GM12878 (cell line): ENCODE measurements around the gene ABI1. TPM values are rescaled to one million over a fixed set of nuclear protein-coding genes. Genes with fewer than 3 reads are reported as not detected.

ENCODE experiments used
- BACH1 ChIP-seq: fragments of 450-650 bp; IDR thresholded peaks from 2 replicates; pipeline ENCODE4 v1.6.1; 2017; ENCODE audit warnings: mild to moderate bottlenecking, borderline replicate concordance
- CEBPB ChIP-seq, 2 experiments: fragments of 150-350 bp in 1 of 2; IDR thresholded peaks; 2 replicates each; pipeline ENCODE4 v1.6.1; 2012 to 2014; ENCODE audit warnings: low read depth in 2 of 2, low read length in 2 of 2, borderline replicate concordance in 1 of 2, inconsistent platforms in 1 of 2
- CHD4 ChIP-seq: fragments of 200-600 bp; sonication (generic); IDR thresholded peaks from 2 replicates; pipeline ENCODE4 v1.6.1; 2016; ENCODE audit warnings: mild to moderate bottlenecking
- CUX1 ChIP-seq: IDR thresholded peaks from 2 replicates; pipeline ENCODE4 v1.6.1; 2012; ENCODE audit warnings: improper control_type of control experiment, low read depth, low read length; ENCODE audit not compliant: insufficient replicate concordance
- FOXM1 ChIP-seq: IDR thresholded peaks from 2 replicates; pipeline ENCODE4 v1.6.1; 2012; ENCODE audit warnings: low read depth, mild to moderate bottlenecking, inconsistent platforms, low read length, moderate library complexity
- HDAC2 ChIP-seq: fragments of 200-600 bp; sonication (generic); IDR thresholded peaks from 2 replicates; pipeline ENCODE4 v1.6.1; 2017
- JUNB ChIP-seq: IDR thresholded peaks from 2 replicates; pipeline ENCODE4 v1.6.1; 2016; ENCODE audit warnings: antibody characterized with exemption, mild to moderate bottlenecking
- MXI1 ChIP-seq: fragments of 150-350 bp; IDR thresholded peaks from 2 replicates; pipeline ENCODE4 v1.6.1; 2011; ENCODE audit warnings: low read depth, mild to moderate bottlenecking, inconsistent platforms, low read length, improper control_type of control experiment
- NR2F1 ChIP-seq: fragments of 450-650 bp; conservative IDR thresholded peaks from 2 replicates; pipeline ENCODE4 v1.6.1; 2017; ENCODE audit warnings: mild to moderate bottlenecking
- PBX3 ChIP-seq: IDR thresholded peaks from 2 replicates; pipeline ENCODE4 v1.6.1; 2011; ENCODE audit warnings: mild to moderate bottlenecking, low read depth, low read length, moderate library complexity; ENCODE audit not compliant: insufficient replicate concordance
- RAD51 ChIP-seq: fragments of 450-650 bp; IDR thresholded peaks from 2 replicates; pipeline ENCODE4 v1.6.1; 2016; ENCODE audit warnings: moderate library complexity, mild to moderate bottlenecking, inconsistent platforms
- RBBP5 ChIP-seq: fragments of 200-600 bp; sonication (generic); conservative IDR thresholded peaks from 2 replicates; pipeline ENCODE4 v1.6.1; 2016
- SMARCA5 ChIP-seq: fragments of 450-650 bp; IDR thresholded peaks from 2 replicates; pipeline ENCODE4 v1.6.1; 2017; ENCODE audit warnings: mild to moderate bottlenecking
- SREBF1 ChIP-seq: IDR thresholded peaks from 2 replicates; pipeline ENCODE4 v1.6.1; 2012; ENCODE audit warnings: mild to moderate bottlenecking, low read length
- YY1 ChIP-seq: IDR thresholded peaks from 2 replicates; pipeline ENCODE4 v1.6.1; 2011; ENCODE audit warnings: low read depth, mild to moderate bottlenecking, low read length
- ZNF217 ChIP-seq: fragments of 450-650 bp; IDR thresholded peaks from 2 replicates; pipeline ENCODE4 v1.6.1; 2017; ENCODE audit warnings: antibody characterized with exemption, mild to moderate bottlenecking
- ZNF24 ChIP-seq: fragments of 450-650 bp; IDR thresholded peaks from 2 replicates; pipeline ENCODE4 v1.6.1; 2017; ENCODE audit warnings: antibody characterized with exemption, mild to moderate bottlenecking
- ZZZ3 ChIP-seq: IDR thresholded peaks from 2 replicates; pipeline ENCODE4 v1.6.1; 2011; ENCODE audit warnings: low read depth; ENCODE audit not compliant: control insufficient read depth, insufficient read length
- polyA plus RNA-seq, 11 experiments: library from polyadenylated mRNA; depleted of rRNA in 4 of 11; unstranded in 6 of 11; stranded (reverse) in 5 of 11; fragments of >200 nt; fragmentation: Nextera tagmentation in 4 of 11; fragmentation: Illumina TruSeq in 1 of 11; extraction: Ambion mirVana in 4 of 11; extraction: Trizol in 1 of 11; gene quantifications; 1 replicate in 1 of 11; 2 replicates in 10 of 11; pipeline versions ENCODE4 v1.2.1 to v1.2.3, GENCODE V29; 2011 to 2016; ENCODE audit warnings: inconsistent platforms in 2 of 11, missing spikeins in 2 of 11, low read depth in 1 of 11
- total RNA-seq, 4 experiments: library from RNA; depleted of rRNA in 3 of 4; stranded (reverse); fragments of >200 nt in 3 of 4; fragmentation: Illumina TruSeq in 1 of 4; extraction: Trizol in 1 of 4; gene quantifications; 2 replicates each; pipeline versions ENCODE4 v1.2.1 to v1.2.3, GENCODE V29; 2013 to 2021
- TF ChIP-seq, protein P1 (sequence below), 3 experiments: IDR thresholded peaks in 2 of 3; conservative IDR thresholded peaks in 1 of 3; 2 replicates each; pipeline ENCODE4 v1.5.1; 2011; ENCODE audit warnings: low read depth in 3 of 3, low read length in 3 of 3, mild to moderate bottlenecking in 3 of 3, control low read depth in 2 of 3, moderate library complexity in 2 of 3, inconsistent platforms in 1 of 3, mixed read lengths in 1 of 3; ENCODE audit not compliant: control insufficient read depth in 2 of 3, insufficient read depth in 1 of 3; ENCODE audit errors: extremely low read depth in 1 of 3
- TF ChIP-seq, protein P2 (sequence below): fragments of 450-650 bp; IDR thresholded peaks from 2 replicates; pipeline ENCODE4 v1.6.1; 2017; ENCODE audit warnings: mild to moderate bottlenecking, moderate library complexity

The ABI1 gene
- total and polyA plus RNA-seq, 10 of the 15 experiments (the other 5 are each of a cell fraction or from before 2014, with no cell fraction given): 31.2 to 73.2 (median 50.7) TPM

DNA sequence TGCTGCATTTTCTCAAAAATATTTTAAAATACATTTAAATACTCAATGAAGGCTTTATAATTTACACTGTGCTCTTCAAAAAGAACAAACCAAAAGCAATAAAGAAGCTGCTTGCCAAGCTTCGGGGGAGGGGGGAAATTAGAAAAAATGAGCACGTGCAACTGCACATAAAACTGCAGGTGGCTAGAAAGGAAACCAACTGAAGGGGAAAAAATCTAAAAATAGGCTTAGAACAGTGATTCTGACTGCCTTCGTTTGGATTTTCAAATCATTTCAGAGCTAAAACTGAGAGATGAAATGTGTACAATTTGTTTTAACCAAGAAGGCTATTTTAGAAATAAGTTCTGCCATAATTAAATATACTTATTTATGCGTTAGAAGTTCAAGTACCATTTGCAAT, 61.4 kb downstream of the ABI1 start (continued):
- no peak for TF ChIP-seq CUX1
- TF ChIP-seq PBX3: no peak
- no peak for TF ChIP-seq YY1
- TF ChIP-seq, protein P1, sequence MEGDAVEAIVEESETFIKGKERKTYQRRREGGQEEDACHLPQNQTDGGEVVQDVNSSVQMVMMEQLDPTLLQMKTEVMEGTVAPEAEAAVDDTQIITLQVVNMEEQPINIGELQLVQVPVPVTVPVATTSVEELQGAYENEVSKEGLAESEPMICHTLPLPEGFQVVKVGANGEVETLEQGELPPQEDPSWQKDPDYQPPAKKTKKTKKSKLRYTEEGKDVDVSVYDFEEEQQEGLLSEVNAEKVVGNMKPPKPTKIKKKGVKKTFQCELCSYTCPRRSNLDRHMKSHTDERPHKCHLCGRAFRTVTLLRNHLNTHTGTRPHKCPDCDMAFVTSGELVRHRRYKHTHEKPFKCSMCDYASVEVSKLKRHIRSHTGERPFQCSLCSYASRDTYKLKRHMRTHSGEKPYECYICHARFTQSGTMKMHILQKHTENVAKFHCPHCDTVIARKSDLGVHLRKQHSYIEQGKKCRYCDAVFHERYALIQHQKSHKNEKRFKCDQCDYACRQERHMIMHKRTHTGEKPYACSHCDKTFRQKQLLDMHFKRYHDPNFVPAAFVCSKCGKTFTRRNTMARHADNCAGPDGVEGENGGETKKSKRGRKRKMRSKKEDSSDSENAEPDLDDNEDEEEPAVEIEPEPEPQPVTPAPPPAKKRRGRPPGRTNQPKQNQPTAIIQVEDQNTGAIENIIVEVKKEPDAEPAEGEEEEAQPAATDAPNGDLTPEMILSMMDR (IDR thresholded peaks at IDR 0.05 in 2 of 3, conservative IDR thresholded peaks at IDR 0.05 in 1 of 3; ENCODE audit: control insufficient read depth in 2 of 3, extremely low read depth in 1 of 3, insufficient read depth in 1 of 3, low read depth in 3 of 3, low read length in 3 of 3): no peak
- TF ChIP-seq NR2F1: no peak
- peak; percentile 56 for TF ChIP-seq RAD51
- TF ChIP-seq FOXM1: peak; percentile 40; the same call in 1 of the 2 replicates
- no peak for TF ChIP-seq CHD4
- no peak for TF ChIP-seq HDAC2
- no peak for TF ChIP-seq SREBF1
- no peak for TF ChIP-seq ZNF24
- no peak; the same call in 1 of the 2 replicates for TF ChIP-seq MXI1
- TF ChIP-seq RBBP5: 0 out of 2 replicates have a peak, but pooled peaks have one; percentile 53
- no peak for TF ChIP-seq JUNB
- TF ChIP-seq ZZZ3: no peak
- TF ChIP-seq, protein P2, sequence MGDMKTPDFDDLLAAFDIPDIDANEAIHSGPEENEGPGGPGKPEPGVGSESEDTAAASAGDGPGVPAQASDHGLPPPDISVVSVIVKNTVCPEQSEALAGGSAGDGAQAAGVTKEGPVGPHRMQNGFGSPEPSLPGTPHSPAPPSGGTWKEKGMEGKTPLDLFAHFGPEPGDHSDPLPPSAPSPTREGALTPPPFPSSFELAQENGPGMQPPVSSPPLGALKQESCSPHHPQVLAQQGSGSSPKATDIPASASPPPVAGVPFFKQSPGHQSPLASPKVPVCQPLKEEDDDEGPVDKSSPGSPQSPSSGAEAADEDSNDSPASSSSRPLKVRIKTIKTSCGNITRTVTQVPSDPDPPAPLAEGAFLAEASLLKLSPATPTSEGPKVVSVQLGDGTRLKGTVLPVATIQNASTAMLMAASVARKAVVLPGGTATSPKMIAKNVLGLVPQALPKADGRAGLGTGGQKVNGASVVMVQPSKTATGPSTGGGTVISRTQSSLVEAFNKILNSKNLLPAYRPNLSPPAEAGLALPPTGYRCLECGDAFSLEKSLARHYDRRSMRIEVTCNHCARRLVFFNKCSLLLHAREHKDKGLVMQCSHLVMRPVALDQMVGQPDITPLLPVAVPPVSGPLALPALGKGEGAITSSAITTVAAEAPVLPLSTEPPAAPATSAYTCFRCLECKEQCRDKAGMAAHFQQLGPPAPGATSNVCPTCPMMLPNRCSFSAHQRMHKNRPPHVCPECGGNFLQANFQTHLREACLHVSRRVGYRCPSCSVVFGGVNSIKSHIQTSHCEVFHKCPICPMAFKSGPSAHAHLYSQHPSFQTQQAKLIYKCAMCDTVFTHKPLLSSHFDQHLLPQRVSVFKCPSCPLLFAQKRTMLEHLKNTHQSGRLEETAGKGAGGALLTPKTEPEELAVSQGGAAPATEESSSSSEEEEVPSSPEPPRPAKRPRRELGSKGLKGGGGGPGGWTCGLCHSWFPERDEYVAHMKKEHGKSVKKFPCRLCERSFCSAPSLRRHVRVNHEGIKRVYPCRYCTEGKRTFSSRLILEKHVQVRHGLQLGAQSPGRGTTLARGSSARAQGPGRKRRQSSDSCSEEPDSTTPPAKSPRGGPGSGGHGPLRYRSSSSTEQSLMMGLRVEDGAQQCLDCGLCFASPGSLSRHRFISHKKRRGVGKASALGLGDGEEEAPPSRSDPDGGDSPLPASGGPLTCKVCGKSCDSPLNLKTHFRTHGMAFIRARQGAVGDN: peak; percentile 16; the same call in 1 of the 2 replicates
- no peak for TF ChIP-seq BACH1
- TF ChIP-seq ZNF217: no peak
- TF ChIP-seq SMARCA5: no peak
- no peak for TF ChIP-seq CEBPB (IDR thresholded peaks at IDR 0.05; ENCODE audit: borderline replicate concordance in 1 of 2, low read depth in 2 of 2, low read length in 2 of 2)
